NOMO-1 treated with DMSO at 0.1 percent for 48 hours (cell line): ENCODE data around the gene NUDCD3.
"Not testable (repeated sequence)": the region's sequence is repeated elsewhere in the genome, so short reads cannot be mapped to it uniquely, and the experiment has no call there.

Experiments used
- DNase-seq: peaks from one replicate; lab custom pipeline; 2025; ENCODE audit not compliant: unreplicated experiment; lab: John Stamatoyannopoulos, UW

The NUDCD3 gene

DNA sequence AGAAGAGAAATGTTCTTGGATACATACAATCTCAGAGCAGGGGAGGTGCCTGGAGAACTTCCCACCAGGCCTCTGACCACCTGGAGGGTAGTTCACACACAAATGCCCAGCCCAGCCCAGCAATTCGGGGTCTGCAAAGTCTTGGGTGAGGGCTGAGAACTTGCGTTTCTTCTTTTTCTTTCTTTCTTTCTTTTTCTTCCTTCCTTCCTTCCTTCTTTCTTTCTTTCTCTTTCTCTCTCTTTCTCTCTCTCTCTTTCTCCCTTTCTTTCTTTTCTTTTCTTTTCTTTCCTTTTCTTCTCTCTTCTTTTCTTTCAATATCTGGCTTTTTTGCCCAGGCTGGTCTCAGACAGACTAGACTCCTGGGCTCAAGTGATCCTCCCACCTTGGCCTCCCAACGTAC is 28.3 kb upstream of the NUDCD3 start:
- no peak for DNase-seq

DNA sequence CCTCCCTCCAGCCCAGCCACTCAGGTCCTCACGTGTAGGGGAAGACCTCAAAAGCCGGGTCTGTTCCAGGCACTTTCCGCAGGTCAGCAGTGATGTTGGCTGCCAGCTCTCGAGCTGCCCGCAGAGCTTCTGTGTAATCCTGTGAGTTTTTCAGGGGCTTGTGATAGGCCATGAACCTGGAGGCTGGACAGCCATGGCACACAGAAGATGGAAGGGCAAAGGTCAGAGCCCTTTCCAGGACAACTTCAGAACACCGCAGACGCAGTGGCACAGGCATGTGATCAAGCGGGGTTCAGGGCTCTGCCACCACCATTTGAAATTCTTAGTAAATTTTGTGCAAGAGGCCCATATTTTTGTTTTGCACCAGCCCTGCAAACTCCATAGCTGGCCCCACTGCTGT is 26.7 kb upstream of the NUDCD3 start:
- no peak for DNase-seq

DNA sequence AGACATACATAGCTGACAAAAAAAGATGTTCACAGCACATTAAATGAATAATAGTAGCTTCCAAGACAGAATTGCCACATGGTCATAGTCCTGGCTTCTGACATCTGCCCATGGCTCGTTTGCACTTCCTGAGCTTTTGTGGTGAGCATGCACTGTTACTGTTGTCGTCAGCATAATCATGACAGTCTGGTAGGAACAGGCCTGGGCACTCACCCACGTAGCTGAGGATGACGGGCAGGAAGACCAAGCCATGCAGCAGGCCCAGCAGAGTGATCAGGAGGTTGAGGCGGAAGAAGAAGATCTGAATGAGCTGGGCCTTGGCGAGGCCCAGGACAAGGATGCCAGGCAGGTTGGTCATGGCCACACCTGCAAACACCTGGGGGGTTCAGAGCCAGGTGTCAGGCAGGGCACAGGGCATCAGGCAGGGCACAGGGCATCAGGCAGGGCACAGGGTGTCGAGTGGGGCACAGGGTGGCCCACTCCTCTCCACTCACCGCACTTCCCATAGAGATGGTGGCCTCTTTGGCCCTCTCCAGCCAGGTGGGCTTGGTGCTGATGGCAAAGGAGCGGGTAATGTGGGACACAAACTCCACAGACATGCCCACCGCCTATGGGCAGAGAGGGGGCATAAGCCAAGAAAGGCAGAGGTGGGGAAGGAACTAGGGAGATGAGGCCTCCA is 25.3 kb upstream of the NUDCD3 start:
- DNase-seq = no peak

DNA sequence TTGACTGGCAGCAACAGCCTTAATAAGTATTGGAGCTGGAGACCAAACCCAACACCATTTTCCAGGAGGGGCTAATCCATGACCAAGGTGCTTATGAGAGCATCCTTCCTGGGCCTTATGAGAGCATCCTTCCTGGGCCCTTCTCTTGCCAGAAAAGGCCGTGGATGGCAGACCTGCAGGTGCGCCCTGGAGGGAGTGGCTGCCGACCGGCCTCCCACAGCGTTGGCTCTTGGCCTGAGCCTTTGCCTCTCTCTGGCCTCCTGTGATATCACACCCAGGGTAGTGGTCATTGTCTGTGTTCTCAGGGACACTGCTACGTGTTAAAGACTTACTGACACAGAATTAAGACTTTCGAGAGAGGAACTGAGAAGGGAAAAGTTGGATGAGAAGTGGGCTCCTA is 22.3 kb upstream of the NUDCD3 start:
- no peak for DNase-seq

DNA sequence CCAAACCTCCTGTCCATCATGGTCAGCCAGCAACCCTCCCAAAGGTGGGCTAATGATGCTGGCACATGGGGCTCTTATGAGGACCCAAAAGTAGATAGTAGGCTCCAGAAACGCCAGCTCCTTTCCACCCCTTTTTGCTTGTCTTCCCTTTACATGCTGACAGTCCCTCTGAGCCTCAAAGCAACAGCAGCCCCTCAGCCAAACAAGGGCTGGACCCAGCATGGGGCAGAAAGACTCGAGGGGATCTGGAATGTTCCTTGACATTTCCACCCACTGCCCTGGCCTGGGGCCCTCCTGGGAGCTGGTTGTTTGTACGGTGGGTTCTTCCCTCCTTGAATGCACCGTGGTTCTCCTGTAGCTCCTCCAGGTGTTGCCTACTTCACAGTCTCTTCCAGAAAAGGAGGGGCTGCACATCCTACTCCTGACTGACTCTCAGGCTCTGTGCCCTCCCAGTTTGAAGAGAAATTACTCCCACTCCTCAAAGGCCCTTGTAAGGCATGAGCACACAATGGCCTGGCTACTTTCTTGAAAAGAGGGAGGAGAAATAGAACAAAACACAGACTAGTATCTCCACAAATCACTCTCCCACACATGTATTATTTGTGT is 21.5 kb upstream of the NUDCD3 start:
- no peak for DNase-seq

DNA sequence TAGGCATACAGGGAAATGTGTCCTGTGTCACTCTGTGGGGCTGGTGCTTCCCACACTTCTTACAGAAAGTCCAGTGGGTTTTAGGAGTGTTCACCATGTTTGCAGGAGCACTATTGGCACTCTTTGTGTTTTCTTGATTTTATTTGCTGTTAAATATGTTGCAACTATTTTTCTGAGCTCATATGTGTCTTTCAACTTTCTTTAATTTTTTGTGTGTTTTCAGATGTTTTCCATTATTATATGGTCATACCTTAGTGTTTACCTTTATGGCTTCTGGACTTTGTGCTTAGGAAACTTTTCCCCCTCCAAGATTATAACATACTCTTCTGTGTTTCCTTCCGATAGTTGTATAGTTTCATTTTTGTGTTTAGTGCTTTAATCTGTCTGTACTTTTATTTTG is 20.8 kb upstream of the NUDCD3 start:
- DNase-seq = no peak

DNA sequence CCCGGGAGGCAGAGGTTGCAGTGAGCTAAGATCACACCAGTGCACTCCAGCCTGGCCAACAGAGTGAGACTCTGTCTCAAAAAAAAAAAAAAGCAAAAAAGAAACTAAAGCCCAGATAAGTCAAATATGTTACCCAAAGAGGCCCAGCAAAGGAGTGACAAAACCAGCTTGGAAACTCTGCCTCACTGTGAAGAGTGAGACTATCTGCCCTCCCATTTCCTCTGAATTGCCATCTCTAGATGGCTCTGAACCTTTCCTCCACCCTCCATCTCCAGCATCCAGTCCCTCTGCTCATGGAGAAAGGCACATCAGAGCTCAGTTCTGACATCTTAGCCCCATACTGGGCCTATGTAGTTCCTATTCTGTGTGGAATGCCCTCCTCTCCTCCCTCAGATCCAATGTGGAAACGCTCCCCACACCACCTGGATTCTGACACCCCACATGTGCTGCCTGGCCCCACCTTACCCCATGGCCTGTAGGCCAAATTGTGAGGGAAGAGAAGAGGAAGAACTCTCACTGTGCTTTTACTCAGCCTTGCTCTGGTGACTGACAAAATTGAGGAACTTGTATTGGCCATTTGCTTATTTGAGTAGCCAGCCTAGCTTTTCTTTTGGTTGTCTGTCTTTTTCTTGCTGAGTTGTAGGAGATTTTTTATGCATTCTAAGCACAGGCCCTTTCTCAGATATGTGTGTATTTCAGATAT is 18.0 kb upstream of the NUDCD3 start:
- peak; percentile 28 for DNase-seq

DNA sequence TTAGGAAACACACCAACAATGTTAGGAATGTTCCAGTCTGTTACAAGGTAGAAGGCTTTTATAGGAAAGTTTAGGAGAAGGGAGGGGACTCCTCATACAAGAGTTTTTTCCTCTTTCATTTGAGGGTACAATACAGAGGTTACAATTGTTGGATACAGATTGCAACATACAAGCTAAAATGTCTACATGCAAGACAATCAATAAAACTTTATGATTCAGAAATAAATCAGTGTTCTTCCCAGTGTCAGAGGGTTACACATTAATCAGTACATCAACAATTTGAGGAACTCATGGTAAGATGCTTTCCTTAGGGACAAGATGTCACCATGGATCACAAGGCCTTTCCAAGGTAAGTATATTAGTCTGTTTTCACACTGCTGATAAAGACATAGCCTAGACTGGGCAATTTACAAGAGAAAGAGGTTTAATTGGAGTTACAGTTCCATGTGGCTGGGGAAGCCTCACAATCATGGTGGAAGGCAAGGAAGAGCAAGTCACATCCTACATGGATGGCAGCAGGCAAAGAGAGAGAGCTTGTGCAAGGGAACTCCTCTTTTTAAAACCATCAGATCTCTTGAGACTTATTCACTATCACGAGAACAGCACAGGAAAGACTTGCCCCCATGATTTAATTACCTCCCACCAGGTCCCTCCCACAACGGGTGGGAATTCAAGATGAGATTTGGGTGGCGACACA is 16.3 kb upstream of the NUDCD3 start:
- not testable (repeated sequence) for DNase-seq

DNA sequence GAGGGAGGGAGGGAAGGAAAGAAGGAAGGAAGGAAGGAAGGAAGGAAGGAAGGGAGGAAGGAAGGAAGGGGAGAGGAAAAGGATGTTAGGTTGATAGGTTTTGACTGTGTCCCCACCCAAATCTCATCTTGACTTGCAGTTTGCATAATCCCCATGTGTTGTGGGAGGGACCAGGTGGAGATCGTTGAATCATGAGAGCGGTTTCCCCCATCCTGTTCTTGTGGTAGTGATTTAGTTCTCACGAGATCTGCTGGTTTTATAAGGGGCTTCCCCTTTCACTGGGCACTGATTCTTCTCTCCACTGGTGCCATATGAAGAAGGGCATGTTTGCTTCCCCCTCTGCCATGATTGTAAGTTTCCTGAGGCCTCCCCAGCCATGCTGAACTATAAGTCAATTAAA is 15.1 kb upstream of the NUDCD3 start:
- no peak for DNase-seq

DNA sequence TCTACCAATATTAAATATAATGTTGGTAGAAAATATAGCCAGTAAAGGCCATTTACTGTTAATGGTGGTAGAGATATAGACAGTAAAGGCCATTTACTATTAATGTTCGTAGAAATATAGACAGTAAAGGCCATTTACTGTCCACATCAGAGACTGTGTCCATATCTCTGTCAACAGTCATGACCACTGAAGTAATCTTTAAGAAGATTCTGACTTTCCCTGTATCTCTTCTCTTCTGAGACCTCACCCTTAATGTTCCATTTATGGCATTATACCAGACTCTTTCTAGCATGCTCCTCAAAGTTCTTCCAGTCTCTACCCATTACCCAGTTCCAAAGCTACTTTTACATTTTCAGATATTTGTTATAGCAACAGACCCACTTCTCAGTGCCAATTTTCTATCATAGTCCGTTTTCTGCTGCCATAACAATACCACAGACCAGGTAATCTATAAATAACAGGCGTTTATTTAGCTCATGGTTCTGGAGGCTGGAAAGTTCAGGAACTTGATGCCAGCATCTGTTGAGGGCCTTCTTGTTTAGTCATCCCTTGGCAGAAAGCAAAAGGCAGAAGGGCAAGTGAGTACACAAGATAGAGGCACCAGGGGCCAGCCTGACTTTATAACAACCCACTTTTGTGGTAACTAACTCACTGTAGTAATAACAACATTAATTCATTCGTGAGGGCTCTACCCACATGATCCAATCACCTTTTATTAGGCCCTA is 7.9 kb upstream of the NUDCD3 start:
- DNase-seq = no peak

DNA sequence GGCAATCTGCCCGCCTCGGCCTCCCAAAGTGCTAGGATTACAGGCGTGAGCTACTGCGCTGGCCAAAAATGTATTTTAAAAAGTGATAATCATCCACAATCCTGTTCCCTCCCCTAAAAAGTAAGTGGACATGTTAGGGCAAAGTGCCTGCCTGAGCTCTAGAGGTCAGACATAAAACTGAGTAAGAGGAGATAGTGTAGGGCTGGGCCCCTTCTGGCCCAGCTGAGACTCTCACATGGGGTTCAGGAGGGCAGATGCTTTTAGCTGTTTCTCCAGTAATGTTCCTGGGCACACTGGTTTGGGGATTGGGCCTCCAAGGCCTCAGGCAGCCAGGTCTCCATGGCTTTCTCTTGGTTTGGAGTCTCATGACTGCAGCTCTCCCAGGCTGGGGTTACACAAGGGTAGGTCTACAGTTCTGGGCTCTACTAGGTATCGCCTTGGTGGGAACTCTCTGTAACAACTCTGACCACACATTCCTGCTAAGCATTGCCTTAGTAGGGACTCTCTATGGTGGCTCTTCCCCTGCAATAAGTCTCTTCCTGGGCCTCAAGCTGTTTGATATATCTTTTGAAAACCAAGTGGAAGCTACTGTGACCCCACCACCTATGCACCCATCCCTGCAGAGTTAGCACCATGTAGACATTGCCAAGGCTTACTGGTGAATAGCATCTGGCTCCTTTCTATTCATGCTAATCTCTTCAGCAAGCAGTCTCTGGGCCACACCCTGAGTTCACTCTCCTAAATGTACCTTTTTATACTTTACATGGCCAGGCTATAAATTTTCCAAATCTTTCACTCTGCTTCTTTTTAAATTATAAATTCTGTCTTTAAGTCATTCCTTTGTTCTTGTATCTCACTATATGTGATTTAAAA is 6.9 kb upstream of the NUDCD3 start:
- no peak for DNase-seq

DNA sequence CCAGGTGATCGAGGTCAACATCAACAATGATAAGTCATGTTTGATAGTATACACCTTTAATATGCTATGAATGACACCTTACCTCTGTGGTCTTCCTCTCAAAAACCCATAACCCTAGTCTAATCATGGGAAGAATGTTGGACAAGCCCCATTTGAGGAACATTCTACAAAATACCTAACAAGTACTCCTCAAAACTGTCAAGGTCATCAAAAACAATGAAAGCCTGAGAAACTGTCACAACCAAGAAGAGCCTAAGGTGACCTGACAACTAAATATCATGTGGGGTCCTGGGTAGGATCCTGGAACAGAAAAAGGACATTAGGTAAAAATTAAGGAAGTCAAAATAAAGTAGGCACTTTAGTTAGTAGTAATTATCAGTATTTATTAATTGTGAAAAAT is 5.9 kb upstream of the NUDCD3 start:
- no peak for DNase-seq

DNA sequence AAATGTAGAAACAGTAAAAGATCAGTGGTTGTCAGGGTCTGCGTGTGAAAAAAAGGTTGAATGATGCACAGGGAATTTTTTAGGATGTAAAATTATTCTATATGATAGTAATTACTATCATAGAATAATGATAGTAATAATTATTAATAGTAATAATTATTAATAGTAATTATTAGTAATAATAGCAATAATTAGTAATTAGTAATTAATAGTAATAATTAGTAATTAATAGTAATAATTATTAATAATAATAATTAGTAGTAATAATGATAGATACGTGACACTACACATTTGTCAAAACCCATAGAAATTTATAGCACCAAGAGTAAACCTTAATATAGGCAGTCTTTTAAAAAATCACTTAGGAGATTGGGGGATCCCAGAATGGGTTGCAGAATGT is 4.5 kb upstream of the NUDCD3 start:
- DNase-seq = no peak

DNA sequence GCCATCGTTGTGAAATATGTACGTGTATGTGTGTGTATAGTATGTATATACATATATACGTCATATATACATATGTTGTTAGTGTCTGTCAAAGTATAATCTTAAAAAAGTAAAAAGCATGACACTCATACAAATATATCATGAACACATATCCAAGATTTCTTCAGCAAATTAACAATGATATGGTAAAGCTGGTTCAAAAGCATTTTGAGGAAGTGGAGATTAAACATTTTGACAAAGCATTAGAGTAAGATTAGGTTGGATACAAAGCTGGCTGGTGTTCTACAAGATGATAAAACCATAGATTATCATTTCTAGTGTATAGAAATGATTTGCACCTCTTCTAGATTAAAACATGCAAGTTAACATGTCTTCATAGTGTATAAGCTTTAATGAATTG is 771 bp upstream of the NUDCD3 start:
- no peak for DNase-seq

DNA sequence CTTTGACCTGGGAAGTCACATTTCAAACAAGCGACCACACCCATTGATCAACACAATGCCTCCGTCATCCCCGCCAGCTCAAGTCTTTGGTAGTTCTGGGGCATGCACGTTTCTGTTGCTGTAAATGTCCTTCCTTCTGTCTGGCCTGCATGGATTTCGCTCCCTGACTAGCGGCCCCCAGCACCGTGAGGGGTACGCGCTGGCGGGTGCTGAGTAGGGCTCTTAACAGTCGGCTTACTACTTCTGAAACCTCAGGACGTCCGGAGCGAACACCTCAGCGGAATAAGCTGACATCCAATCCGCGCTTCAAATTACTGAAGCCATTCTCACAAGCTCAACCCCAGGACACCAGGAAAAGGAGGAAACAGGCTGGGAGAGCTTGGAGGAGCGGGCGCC is 505 bp downstream of the NUDCD3 start:
- peak; percentile 33 for DNase-seq

DNA sequence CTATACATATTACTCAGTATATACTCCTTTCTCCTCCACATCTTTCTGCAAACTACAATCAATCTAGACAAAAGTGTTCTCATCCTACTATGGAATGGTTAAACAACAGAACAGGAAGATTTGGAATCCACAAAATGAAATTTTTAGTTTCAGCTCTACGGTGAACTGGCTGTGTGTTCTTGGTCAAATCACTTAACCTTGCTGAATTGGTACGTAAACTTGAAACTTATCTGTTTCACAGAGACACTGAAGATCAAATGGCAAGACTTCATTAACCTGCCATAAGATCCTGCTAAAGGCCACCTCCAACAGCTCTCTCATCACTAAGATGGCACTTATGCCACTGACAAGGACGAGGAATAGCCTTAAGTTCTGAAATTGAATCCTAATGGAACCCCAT is 1.5 kb downstream of the NUDCD3 start:
- no peak for DNase-seq

DNA sequence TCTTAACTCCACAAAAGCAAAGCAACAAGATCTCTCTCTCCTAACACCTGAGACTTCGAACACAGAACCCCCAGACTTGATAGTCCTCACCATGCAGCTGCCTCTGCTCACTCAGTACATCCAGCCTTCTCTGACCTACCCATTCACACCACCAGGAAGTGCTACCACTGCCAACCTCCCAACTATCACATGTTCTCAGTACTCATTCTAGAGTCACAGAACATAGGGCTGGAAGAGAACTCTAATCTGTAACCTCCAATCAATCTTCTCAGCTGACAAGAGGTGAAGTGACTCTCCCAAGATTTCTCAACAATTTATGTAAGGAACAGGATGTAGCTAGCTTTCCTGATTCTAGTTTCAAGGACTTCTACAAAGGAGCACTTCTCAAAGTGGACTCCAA is 3.8 kb downstream of the NUDCD3 start:
- DNase-seq = no peak

DNA sequence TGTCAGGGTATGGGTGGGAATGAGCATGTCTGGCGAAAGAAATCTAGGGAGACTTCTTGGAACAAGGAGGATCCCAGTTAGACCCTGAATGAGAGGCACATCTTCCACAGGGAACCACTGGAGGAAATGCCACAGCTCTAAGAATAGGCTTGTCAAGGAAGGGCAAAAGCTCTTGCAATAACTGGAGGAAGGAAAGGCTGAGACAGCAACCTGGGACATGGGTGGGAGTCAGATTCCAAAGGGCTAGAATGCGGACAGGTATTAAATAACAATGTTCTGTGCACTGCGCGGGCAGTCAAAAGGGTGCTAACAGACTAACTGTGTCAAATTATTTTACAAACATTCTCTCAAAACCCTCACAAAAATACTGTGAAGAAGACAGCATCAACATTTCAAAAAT is 4.5 kb downstream of the NUDCD3 start:
- DNase-seq = no peak

DNA sequence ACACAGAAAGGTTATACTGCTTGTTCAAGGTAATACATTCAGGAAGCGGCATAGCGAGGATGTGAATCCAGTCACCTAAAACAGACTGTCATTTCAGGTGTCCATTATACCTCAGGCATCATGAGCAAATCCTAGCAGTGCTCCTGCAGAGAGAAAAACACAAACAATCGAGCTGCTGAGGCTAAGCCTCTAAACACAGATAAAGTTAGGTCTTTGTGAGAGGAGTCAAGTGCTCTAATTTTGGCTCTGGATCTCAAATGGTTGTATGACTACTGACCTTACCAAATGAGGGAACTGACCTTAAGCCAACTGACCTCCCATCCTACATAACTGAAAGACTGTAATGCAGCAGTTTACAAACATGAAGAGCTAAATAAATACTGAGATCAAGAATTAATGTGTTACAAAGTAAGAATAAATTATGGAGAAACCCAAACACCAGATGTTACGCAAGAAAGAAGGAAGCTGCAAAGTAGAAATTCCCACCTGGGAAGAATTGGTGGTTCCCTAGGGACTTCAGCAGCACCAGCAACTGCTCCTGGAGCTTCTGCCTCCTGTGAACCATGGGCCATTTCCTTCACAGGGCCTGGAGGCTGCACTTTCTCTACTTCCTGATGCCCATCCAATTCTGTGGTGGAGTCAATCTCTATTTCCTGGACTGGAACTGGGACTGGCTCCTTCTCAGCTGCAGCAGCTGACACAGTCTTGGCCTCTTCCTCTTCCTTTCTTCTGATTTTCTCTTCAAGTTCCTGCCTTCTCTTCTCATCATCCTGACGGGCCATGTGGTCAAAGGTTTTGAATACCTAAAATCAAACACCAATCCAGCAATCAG is 5.8 kb downstream of the NUDCD3 start:
- DNase-seq = no peak
